Effector memory CD4-positive, alpha-beta T cell (primary cell): ENCODE results near the gene EZH2.

Source experiments
- DNase-seq, 3 donors: peaks; one replicate each; pipeline ENCODE4 v3.0.0-alpha.2; 2020
- H3K27ac ChIP-seq: 2 replicates; pipeline ENCODE4 v1.7.0; 2013; ENCODE audit warnings: mild to moderate bottlenecking, low read length, moderate library complexity; ENCODE audit not compliant: insufficient read depth, poor library complexity, severe bottlenecking
- H3K27me3 ChIP-seq: replicated peaks from 2 replicates; pipeline ENCODE4 v1.7.0; 2013; ENCODE audit warnings: mild to moderate bottlenecking, low read length; ENCODE audit not compliant: insufficient read depth, control insufficient read depth, poor library complexity, severe bottlenecking
- H3K36me3 ChIP-seq: 2 replicates; pipeline ENCODE4 v1.7.0; 2013; ENCODE audit warnings: mild to moderate bottlenecking, low read length, moderate library complexity; ENCODE audit not compliant: control insufficient read depth, insufficient read depth
- H3K4me1 ChIP-seq: 2 replicates; pipeline ENCODE4 v1.7.0; 2013; ENCODE audit warnings: low read length, mild to moderate bottlenecking; ENCODE audit not compliant: control insufficient read depth, insufficient read depth, poor library complexity, severe bottlenecking
- H3K4me3 ChIP-seq: 2 replicates; pipeline ENCODE4 v1.7.0; 2013; ENCODE audit warnings: low read length, low read depth, mild to moderate bottlenecking; ENCODE audit not compliant: insufficient read depth, poor library complexity, severe bottlenecking
- H3K9me3 ChIP-seq: 2 replicates; pipeline ENCODE4 v1.7.0; 2013; ENCODE audit warnings: mild to moderate bottlenecking, low read length, moderate library complexity; ENCODE audit not compliant: control insufficient read depth

EZH2 gene

DNA sequence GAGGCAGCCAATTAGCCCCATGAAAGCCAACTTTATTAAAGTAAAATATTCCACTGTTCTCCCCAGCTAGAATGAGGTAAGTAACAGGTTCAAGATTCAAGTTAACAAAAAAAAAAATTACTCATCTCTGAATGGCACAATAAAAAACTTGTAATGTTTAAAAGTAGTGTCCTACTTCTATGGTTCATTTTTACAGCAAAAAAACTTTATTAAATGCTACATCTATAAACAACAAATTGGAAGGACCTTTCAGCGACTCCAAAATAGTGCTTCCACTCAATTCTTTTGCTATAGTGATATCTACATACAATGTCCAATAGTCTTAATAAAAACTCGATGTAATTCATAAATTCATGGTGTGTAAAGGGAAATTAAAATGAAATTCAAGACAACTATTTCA lies 59.2 kb downstream of the EZH2 start:
- H3K27me3 ChIP-seq: no peaks in the 10 kb centered on the region
- H3K4me1 ChIP-seq: no peaks in the 10 kb centered on the region
- no peak overlapping the region for H3K27ac ChIP-seq
- H3K9me3 ChIP-seq: no peaks in the 10 kb centered on the region
- no peak for DNase-seq
- no peak overlapping the region for H3K4me3 ChIP-seq
- H3K36me3 ChIP-seq: no peaks in the 10 kb centered on the region

DNA sequence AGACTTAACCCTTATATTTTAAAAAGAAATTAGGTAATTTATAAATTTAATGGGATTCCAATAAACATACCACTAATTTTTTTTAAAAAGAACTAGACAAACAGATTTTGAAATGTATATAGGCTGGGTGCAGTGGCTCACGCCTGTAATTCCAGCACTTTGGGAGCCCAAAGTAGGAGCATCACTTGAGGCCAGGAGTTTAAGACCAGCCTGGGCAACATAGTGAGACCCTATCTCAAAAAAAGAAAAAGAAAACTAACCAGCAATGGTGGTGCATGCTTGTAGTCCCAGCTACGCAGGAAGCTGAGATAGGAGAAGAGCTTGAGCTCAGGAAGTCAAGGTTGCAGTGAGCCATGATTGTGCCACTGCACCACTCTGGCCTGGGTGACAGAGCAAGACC lies 62.7 kb downstream of the EZH2 start:
- H3K9me3 ChIP-seq: no peaks in the 10 kb centered on the region
- no peaks in the 10 kb centered on the region for H3K36me3 ChIP-seq
- H3K27me3 ChIP-seq: no peaks in the 10 kb centered on the region
- no peaks in the 10 kb centered on the region for H3K4me1 ChIP-seq
- DNase-seq: no peak
- H3K27ac ChIP-seq: no peak overlapping the region
- no peak overlapping the region for H3K4me3 ChIP-seq

- DNase-seq: no peak
- Histone ChIP-seq H3K4me1 (no peaks in the 10 kb centered on the region), H3K27ac (no peak overlapping the region), H3K9me3 (no peaks in the 10 kb centered on the region), H3K36me3 (no peaks in the 10 kb centered on the region), H3K27me3 (no peaks in the 10 kb centered on the region), H3K4me3 (no peak overlapping the region)
These were observed 64.3 kb downstream of the EZH2 start for GRCh38 chr7:148819697-148820360.

DNA sequence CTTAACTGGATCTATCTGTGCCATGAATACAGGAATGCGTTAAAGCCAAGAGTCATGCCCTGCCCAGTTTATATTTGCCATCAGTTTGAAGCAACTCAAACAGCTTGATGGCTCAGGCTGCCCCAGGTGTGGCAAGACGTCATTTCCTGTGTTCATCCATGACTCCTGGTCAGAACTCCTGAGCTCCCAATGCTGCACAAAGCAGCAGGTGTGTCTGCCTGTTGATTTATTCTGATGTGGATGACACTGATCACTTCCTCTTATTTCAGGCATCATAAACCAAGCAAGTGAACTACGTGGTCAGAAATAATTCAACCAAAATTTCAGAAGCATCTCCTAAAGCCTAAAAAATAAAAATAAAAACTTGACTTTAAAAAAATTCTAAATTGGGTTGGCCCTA lies 68.5 kb downstream of the EZH2 start:
- no peak overlapping the region for H3K4me3 ChIP-seq
- H3K27me3 ChIP-seq: no peaks in the 10 kb centered on the region
- no peak overlapping the region for H3K27ac ChIP-seq
- DNase-seq: no peak
- no peaks in the 10 kb centered on the region for H3K36me3 ChIP-seq
- H3K4me1 ChIP-seq: no peaks in the 10 kb centered on the region
- no peaks in the 10 kb centered on the region for H3K9me3 ChIP-seq

GRCh38 chr7:148814922-148815559 lies 69.0 kb downstream of the EZH2 start:
- no peak overlapping the region for H3K27ac ChIP-seq
- no peak for DNase-seq
- H3K4me3 ChIP-seq: no peak overlapping the region
- no peaks in the 10 kb centered on the region for H3K36me3 ChIP-seq
- no peaks in the 10 kb centered on the region for H3K9me3 ChIP-seq
- no peaks in the 10 kb centered on the region for H3K4me1 ChIP-seq
- H3K27me3 ChIP-seq: no peaks in the 10 kb centered on the region

- H3K27ac ChIP-seq: no peak overlapping the region
- no peaks in the 10 kb centered on the region for H3K4me1 ChIP-seq
- DNase-seq: no peak
- H3K4me3 ChIP-seq: no peak overlapping the region
- H3K36me3 ChIP-seq: no peaks in the 10 kb centered on the region
- no peaks in the 10 kb centered on the region for H3K27me3 ChIP-seq
- H3K9me3 ChIP-seq: no peaks in the 10 kb centered on the region
These were observed 70.2 kb downstream of the EZH2 start for GRCh38 chr7:148813890-148814289.

DNA sequence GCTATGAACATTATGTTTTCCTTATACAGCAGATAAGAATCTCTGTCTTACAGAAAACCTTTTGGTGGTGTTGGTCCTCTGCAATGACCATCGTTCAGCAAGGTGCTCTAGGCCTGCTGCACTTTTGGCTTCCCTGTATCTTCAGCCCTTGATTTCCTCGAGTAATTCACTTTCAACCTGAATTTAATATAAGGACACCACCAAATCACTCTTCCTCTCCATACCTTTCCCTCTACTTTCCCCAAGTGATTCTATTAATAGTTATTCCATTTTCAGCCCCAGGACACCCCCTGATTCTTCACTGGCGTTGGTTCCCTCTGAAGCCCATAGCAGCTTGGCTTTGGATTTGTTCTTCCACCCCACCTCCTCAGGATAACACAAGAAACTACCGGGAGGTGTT lies 72.2 kb downstream of the EZH2 start:
- DNase-seq: no peak
- H3K9me3 ChIP-seq: no peaks in the 10 kb centered on the region
- no peak overlapping the region for H3K4me3 ChIP-seq
- no peaks in the 10 kb centered on the region for H3K4me1 ChIP-seq
- H3K36me3 ChIP-seq: peaks cover 9% of the 10 kb centered on the region
- H3K27ac ChIP-seq: no peak overlapping the region
- H3K27me3 ChIP-seq: no peaks in the 10 kb centered on the region

DNA sequence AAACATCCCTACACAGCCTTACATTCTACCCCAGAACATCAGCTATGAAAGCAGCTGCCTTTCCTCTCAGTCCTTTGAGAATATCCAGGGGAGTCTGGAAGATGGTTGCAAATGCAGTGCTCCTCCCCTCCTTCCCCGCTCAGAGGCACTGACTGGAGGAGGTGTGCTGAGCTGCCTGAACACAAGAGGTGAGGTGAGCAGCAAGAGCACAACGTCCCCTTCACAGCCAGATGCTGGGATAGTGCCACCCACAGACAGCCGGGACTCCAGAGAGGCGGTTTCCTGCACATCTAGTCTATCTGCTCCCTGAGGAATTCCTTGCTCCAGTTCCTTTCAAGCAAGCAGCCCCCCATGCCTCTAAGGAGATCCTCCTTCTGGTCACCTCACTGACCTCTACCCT lies 74.2 kb downstream of the EZH2 start:
- Histone ChIP-seq H3K9me3 (no peaks in the 10 kb centered on the region), H3K27ac (no peak overlapping the region), H3K4me3 (no peak overlapping the region), H3K4me1 (no peaks in the 10 kb centered on the region), H3K36me3 (peaks cover 16% of the 10 kb centered on the region), H3K27me3 (no peaks in the 10 kb centered on the region)
- no peak for DNase-seq

GRCh38 chr7:148807436-148807835 lies 76.7 kb downstream of the EZH2 start:
- Histone ChIP-seq H3K36me3 (peaks cover 16% of the 10 kb centered on the region), H3K9me3 (no peaks in the 10 kb centered on the region), H3K27me3 (no peaks in the 10 kb centered on the region), H3K27ac (no peak overlapping the region), H3K4me1 (no peaks in the 10 kb centered on the region), H3K4me3 (no peak overlapping the region)
- DNase-seq: no peak

GRCh38 chr7:148806187-148806586 lies 77.9 kb downstream of the EZH2 start:
- no peaks in the 10 kb centered on the region for H3K27me3 ChIP-seq
- no peak overlapping the region for H3K27ac ChIP-seq
- H3K36me3 ChIP-seq: peaks cover 22% of the 10 kb centered on the region
- no peak for DNase-seq
- no peaks in the 10 kb centered on the region for H3K9me3 ChIP-seq
- no peak overlapping the region for H3K4me3 ChIP-seq
- no peaks in the 10 kb centered on the region for H3K4me1 ChIP-seq
